ENCODE measurements around the gene TNS4. TPM values are rescaled to one million over a fixed set of nuclear protein-coding genes. Genes with fewer than 3 reads are reported as not detected.

Gene TNS4
- total RNA-seq, 1 experiment from 2014 or later, result 0.59 TPM

GRCh38 chr17:40493697-40494096 is 7.7 kb downstream of the TNS4 start:
- Histone ChIP-seq H2BK5ac (ENCODE audit: insufficient read length, low read length) (no peak overlapping the region), H3K4ac (ENCODE audit: low read depth, low read length) (no peak overlapping the region), H3K4me2 (ENCODE audit: insufficient read depth, insufficient read length, low read length) (no peak overlapping the region), H3K9me3 (ENCODE audit: control insufficient read depth, low read depth, low read length) (no peaks in the 10 kb centered on the region), H3K23ac (ENCODE audit: insufficient read length, low read depth, low read length) (no peak overlapping the region), H4K20me1 (ENCODE audit: control insufficient read depth, insufficient read depth, insufficient read length) (no peaks in the 10 kb centered on the region), H3K27me3 (ENCODE audit: insufficient read depth, low read length) (no peaks in the 10 kb centered on the region), H3K79me1 (ENCODE audit: insufficient read depth, low read depth, low read length, poor library complexity, severe bottlenecking) (no peaks in the 10 kb centered on the region), H3K27ac (ENCODE audit: insufficient read length, low read depth, low read length) (no peak overlapping the region), H2BK12ac (ENCODE audit: insufficient read length, low read depth, low read length) (no peak overlapping the region), H3K4me1 (ENCODE audit: insufficient read depth, low read length) (peaks cover 12% of the 10 kb centered on the region), H4K5ac (ENCODE audit: insufficient read length, low read depth, low read length) (no peak overlapping the region), H2BK20ac (ENCODE audit: low read depth, low read length, poor library complexity, severe bottlenecking) (no peak overlapping the region), H4K8ac (replicated peaks; ENCODE audit: insufficient read length, low read depth, low read length) (no peak overlapping the region), H3K23me2 (ENCODE audit: insufficient read length, low read depth, low read length, poor library complexity, severe bottlenecking) (no peaks in the 10 kb centered on the region), H2AFZ (ENCODE audit: low read length) (no peak overlapping the region), H2AK5ac (ENCODE audit: insufficient read length, low read length) (no peak overlapping the region), H2BK15ac (ENCODE audit: low read depth, low read length) (no peak overlapping the region), H2BK120ac (ENCODE audit: low read depth, low read length, poor library complexity, severe bottlenecking) (no peak overlapping the region), H3K56ac (ENCODE audit: insufficient read length, low read depth, low read length) (no peak overlapping the region), H3K14ac (ENCODE audit: insufficient read depth, low read length) (no peak overlapping the region), H4K91ac (ENCODE audit: insufficient read length, low read depth, low read length) (no peak overlapping the region), H3K18ac (ENCODE audit: insufficient read length, low read depth, low read length) (no peak overlapping the region), H3T11ph (ENCODE audit: low read length) (no peak overlapping the region), H3K79me2 (ENCODE audit: insufficient read depth, low read length) (no peaks in the 10 kb centered on the region), H3K9ac (ENCODE audit: extremely low read depth, insufficient read length, low read length) (no peak overlapping the region)
- no peak overlapping the region for H3K4me3 Mint-ChIP-seq
- peaks cover 1% of the 10 kb centered on the region for H3K27me3 Mint-ChIP-seq (ENCODE audit: low read depth)
- WGBS (ENCODE audit: extremely low coverage, insufficient read length, low lambda C conversion rate), result no CpG with 5 or more reads among the region's 4 CpGs
- DNase-seq, result no peak
- H3K4me1 Mint-ChIP-seq, result peaks cover 42 to 55% of the 10 kb centered on the region in 2 experiments
- H3K27ac Mint-ChIP-seq, result peak overlapping the region in 1 of 3 experiments; percentile 65; a peak in 1 of 7 replicates
- TF ChIP-seq CTCF (conservative IDR thresholded peaks at IDR 0.05), result no peak
- no peaks in the 10 kb centered on the region for H3K36me3 Mint-ChIP-seq (ENCODE audit: insufficient read depth in 1 of 3, low read depth in 3 of 3)
- H3K9me3 Mint-ChIP-seq, result no peaks in the 10 kb centered on the region; a peak in 1 of 5 replicates
